Neutrophil (primary cell): ENCODE results near the gene LTC4S.

Experiments used
- H3K27ac ChIP-seq: fragments of 200-600 bp; sonication (generic); 2 replicates; pipeline ENCODE4 v1.5.1; 2016; ENCODE audit warnings: mild to moderate bottlenecking, moderate library complexity
- H3K27me3 ChIP-seq: fragments of 200-600 bp; sonication (generic); 2 replicates; pipeline ENCODE4 v1.6.0; 2016; ENCODE audit warnings: mild to moderate bottlenecking
- H3K36me3 ChIP-seq: fragments of 200-600 bp; sonication (generic); 2 replicates; pipeline ENCODE4 v1.5.1; 2017
- H3K4me1 ChIP-seq, 2 experiments: fragments of 200-600 bp in 1 of 2; sonication (generic) in 1 of 2; 1 replicate in 1 of 2; 2 replicates in 1 of 2; pipeline versions ENCODE4 v1.5.1 to v1.6.1; 2013 to 2016; ENCODE audit warnings: low read depth in 1 of 2, low read length in 1 of 2, mild to moderate bottlenecking in 1 of 2, moderate library complexity in 1 of 2; ENCODE audit not compliant: control insufficient read depth in 1 of 2, insufficient read depth in 1 of 2
- H3K4me3 ChIP-seq, 2 experiments: fragments of 200-600 bp in 1 of 2; sonication (generic) in 1 of 2; 1 replicate in 1 of 2; 2 replicates in 1 of 2; pipeline ENCODE4 v1.5.1; 2013 to 2016; ENCODE audit warnings: low read depth in 1 of 2, low read length in 1 of 2, mild to moderate bottlenecking in 1 of 2, moderate library complexity in 1 of 2
- H3K9me3 ChIP-seq: fragments of 200-600 bp; sonication (generic); 2 replicates; pipeline ENCODE4 v1.5.1; 2016
- TF ChIP-seq, protein P1 (sequence below): fragments of 200-600 bp; sonication (generic); IDR thresholded peaks from 2 replicates; pipeline ENCODE4 v1.5.1; 2016; ENCODE audit warnings: antibody characterized with exemption

Gene LTC4S

DNA sequence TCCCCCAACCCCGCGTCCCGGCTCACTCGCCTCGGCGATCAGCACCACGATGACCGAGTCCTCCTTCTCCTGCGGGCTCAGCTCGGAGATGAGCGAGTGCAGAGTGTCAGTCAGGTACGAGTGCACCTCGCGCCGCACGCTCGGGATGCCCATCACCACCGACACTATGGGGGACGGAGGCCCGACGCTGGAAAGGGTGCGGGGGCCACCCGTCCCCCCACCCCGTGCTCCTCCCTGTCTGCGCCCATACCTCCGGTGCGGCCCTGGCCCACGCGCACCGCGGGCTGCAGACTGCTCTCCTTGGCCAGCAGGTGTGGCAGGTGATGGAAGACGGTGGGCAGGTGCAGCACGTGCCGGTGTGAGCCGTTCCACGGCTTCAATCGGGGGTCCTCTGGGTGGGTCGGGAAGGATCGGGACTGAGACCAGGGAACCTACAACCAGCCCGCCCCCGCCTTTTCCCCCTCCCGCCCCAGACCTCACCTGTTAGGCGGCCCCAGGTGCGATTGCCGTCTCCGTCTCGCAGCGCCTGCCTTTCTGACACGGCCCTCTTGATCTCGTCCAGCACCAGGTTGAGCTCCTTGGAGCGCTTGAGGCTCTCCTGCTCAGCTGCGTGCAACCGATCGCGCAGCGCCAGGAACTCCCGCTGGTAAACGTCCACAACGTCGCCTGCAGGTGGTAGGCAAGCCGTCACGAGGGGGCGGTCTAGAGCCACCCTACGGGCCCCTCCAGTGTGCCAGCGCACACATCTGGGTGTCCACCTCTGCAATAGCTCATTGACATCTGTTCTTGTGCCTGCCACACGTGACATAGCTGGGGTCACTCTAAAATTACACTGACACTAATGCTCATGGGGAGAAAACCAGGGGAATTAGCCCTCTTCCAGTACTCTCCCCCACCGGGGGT lies 7.8 kb downstream of the LTC4S start:
- TF ChIP-seq, protein P1, sequence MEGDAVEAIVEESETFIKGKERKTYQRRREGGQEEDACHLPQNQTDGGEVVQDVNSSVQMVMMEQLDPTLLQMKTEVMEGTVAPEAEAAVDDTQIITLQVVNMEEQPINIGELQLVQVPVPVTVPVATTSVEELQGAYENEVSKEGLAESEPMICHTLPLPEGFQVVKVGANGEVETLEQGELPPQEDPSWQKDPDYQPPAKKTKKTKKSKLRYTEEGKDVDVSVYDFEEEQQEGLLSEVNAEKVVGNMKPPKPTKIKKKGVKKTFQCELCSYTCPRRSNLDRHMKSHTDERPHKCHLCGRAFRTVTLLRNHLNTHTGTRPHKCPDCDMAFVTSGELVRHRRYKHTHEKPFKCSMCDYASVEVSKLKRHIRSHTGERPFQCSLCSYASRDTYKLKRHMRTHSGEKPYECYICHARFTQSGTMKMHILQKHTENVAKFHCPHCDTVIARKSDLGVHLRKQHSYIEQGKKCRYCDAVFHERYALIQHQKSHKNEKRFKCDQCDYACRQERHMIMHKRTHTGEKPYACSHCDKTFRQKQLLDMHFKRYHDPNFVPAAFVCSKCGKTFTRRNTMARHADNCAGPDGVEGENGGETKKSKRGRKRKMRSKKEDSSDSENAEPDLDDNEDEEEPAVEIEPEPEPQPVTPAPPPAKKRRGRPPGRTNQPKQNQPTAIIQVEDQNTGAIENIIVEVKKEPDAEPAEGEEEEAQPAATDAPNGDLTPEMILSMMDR: peak; percentile 69
- Histone ChIP-seq H3K9me3 (no peaks in the 10 kb centered on the region), H3K27ac (peak overlapping the region; percentile 18), H3K4me1 (peaks cover 43 to 51% of the 10 kb centered on the region in 2 experiments), H3K4me3 (no peak overlapping the region), H3K27me3 (no peaks in the 10 kb centered on the region), H3K36me3 (peaks cover 42% of the 10 kb centered on the region)

DNA sequence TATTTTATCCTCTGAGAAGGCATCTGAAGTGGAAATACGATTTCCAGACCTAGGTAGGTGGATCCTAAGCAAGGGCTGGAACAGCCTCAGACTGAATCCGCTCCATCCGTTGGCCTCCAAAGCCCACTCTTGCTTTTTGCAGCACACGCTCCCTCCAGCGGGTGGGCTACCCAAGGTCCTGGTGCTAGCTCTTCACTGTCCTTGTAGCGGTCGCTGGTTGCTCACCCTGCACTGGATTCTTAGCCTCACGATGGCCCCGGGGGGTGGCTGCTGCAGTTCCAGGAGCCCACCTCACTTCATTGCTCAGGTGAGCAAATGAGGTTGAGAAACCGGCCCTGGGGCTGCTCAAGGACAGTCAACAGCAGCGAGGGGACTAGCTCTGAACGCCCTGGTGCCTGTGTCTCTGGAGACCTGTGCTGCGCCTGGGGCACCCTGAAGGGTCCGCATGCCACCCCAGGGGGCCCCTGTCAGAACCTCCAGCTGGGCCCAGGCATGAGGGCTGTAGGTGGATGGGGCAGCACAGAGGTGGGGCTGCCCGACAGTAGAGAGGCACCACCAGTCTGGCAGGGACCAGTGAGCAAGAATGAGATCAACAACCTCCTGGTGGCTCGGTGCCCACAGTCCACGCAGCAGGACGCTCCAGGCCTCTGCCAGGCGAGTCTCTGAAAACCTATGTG lies 8.6 kb downstream of the LTC4S start:
- Histone ChIP-seq H3K4me1 (peaks cover 40 to 49% of the 10 kb centered on the region in 2 experiments), H3K4me3 (no peak overlapping the region), H3K9me3 (no peaks in the 10 kb centered on the region), H3K27ac (peak overlapping the region; percentile 90), H3K36me3 (peaks cover 39% of the 10 kb centered on the region), H3K27me3 (no peaks in the 10 kb centered on the region)
- TF ChIP-seq, protein P1: no peak

DNA sequence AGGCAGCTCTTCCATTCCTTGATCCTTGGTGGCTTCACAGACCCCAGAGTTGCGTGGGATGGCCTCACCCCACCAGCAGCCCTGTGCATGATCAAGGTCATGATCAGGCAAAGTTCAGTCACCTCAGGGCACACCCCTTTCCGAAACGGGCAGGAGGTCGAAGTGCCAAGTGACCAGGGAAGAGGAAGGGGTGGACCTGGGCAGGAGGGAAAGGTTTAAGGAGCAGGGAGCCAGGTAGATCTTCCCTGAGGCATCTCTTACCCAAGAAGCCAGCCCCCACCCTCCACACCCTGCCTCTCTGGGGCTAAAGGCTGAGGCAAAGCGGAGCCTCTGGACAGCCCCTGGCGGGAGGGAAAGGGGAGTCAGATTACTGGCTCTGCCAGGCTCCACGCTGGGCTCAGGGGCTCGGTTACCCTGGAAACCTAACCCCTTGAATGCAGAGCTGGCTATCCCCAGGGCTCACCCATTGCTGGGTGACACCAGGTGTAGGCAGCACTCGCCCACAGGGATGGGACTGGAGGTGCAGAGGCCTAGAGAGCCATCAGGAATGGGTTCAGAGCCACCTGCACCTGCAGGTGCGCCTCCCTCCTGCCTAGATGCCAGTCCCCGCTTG lies 9.3 kb downstream of the LTC4S start:
- Histone ChIP-seq H3K4me1 (peaks cover 46 to 56% of the 10 kb centered on the region in 2 experiments), H3K36me3 (peaks cover 32% of the 10 kb centered on the region), H3K9me3 (no peaks in the 10 kb centered on the region), H3K4me3 (peak overlapping the region in 1 of 2 experiments; percentile 39), H3K27me3 (no peaks in the 10 kb centered on the region), H3K27ac (peak overlapping the region; percentile 90)
- TF ChIP-seq, protein P1: no peak

DNA sequence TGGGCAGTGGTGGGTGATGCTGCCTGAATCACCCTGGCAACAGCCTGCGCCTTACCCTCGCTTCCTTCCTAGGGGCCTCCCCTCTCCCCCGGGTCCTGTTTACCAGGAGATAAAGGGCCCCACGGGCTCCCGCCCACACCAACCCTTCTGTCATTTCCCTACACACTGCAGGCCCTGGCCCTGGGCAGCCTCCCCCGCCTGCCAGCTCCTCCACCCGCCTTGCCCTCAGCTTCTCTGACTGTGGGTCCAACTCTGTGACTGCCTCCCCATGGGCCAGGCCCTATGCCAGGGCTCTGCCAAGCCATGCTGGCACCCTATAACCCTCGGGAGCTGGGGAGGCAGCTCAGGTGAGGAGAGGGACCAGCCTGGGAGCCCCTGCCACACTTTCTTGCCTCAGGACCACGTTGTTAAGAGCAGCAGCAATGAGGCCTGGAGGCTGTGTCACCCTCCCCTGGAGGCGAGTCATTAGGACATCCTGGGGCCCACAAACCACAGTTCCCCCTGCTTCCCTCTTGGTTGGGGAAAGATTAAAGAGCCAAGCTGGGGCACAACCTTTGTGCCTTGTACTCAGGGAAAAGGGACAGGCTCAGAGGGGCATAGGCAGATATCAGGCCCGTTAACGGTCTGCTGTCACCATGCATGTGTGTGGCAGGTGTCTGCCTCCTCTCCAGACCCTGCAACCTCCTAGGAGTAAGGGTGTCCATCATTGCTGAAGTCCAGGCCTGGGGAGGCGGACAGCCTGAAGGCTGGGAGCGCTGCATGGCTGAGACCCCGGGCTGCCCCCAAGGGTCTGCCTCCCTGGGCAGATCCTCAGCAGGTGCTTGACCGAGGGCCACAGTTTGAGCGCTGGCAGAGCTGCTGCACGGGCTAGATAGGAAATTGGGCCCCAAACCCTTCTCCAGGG lies 10.1 kb downstream of the LTC4S start:
- no peaks in the 10 kb centered on the region for H3K9me3 ChIP-seq
- TF ChIP-seq, protein P1: no peak
- no peaks in the 10 kb centered on the region for H3K27me3 ChIP-seq
- H3K4me1 ChIP-seq: peaks cover 48 to 61% of the 10 kb centered on the region in 2 experiments
- H3K4me3 ChIP-seq: peak overlapping the region; percentile 39 to 69
- peak overlapping the region; percentile 90 for H3K27ac ChIP-seq
- H3K36me3 ChIP-seq: peaks cover 24% of the 10 kb centered on the region

DNA sequence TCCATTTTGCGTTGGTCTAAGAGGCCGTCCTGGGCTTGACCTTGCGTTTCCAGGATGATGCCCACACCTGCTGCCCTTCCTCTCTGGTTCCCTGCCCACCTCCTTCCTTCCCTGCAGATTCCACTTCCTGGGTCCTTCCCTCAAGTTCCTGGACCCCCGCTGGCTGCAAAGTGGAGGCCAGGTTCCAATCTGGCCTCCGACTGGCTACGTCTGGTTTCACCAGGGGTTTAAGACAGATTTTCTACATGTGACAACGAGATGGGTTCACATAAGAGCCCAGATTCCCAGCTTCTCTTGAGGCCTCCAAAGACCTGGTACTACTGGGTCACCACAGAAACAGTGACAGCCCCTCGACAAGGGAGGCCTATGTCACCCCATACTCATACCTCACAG lies 10.8 kb downstream of the LTC4S start:
- H3K36me3 ChIP-seq: peaks cover 17% of the 10 kb centered on the region
- TF ChIP-seq, protein P1: no peak
- peak overlapping the region; percentile 69 to 89 for H3K4me3 ChIP-seq
- H3K9me3 ChIP-seq: no peaks in the 10 kb centered on the region
- no peaks in the 10 kb centered on the region for H3K27me3 ChIP-seq
- peaks cover 48 to 61% of the 10 kb centered on the region in 2 experiments for H3K4me1 ChIP-seq
- H3K27ac ChIP-seq: peak overlapping the region; percentile 90
